H1 (cell line): ENCODE data around the gene KCTD7. TPM values are rescaled to one million over a fixed set of nuclear protein-coding genes. Genes with fewer than 3 reads are reported as not detected.

Experiments
- CTCF ChIA-PET: fragments of 300-600 bp; sonication (Branson Sonifier 250); formaldehyde crosslinking; loops from one replicate; lab custom pipeline; 2021; ENCODE audit not compliant: partially characterized antibody; lab: Charles Lee
- POLR2A ChIA-PET: fragments of 300-600 bp; sonication (Branson Sonifier 250); formaldehyde crosslinking; loops from one replicate; lab custom pipeline; 2021; ENCODE audit warnings: inconsistent platforms; ENCODE audit not compliant: partially characterized antibody; lab: Charles Lee
- DNase-seq, 2 experiments: peaks; one replicate each; pipeline versions ENCODE4 v3.0.0 to v3.0.0-alpha.2; 2010 to 2022; ENCODE audit warnings: low spot score in 2 of 2, low read depth in 1 of 2, mixed read lengths in 1 of 2
- FAIRE-seq: peaks from 2 replicates; lab custom pipeline; 2011; peaks lifted over from hg19 to GRCh38; lab: Jason Lieb, UNC
- H2AFZ ChIP-seq: 2 replicates; pipeline ENCODE4 v1.8.1; 2012; ENCODE audit warnings: low read length, inconsistent platforms
- H2AK5ac ChIP-seq: 2 replicates; pipeline ENCODE4 v1.6.1; 2013; ENCODE audit warnings: low read depth, low read length
- H2BK120ac ChIP-seq: replicated peaks from 2 replicates; pipeline ENCODE3; 2013; ENCODE audit warnings: low read depth, low read length, inconsistent platforms
- H2BK12ac ChIP-seq: 2 replicates; pipeline ENCODE4 v1.6.1; 2013; ENCODE audit warnings: low read depth, low read length
- H2BK15ac ChIP-seq: 2 replicates; pipeline ENCODE4 v1.6.1; 2013; ENCODE audit warnings: low read length
- H2BK20ac ChIP-seq: 2 replicates; pipeline ENCODE4 v1.6.1; 2013; ENCODE audit warnings: low read length
- H2BK5ac ChIP-seq: 2 replicates; pipeline ENCODE4 v1.6.1; 2013; ENCODE audit warnings: low read depth, low read length
- H3K14ac ChIP-seq: 2 replicates; pipeline ENCODE4 v1.6.1; 2013; ENCODE audit warnings: inconsistent platforms; ENCODE audit not compliant: insufficient read length
- H3K18ac ChIP-seq: 2 replicates; pipeline ENCODE4 v1.6.1; 2013; ENCODE audit warnings: low read length; ENCODE audit errors: extremely low read depth
- H3K23ac ChIP-seq: 2 replicates; pipeline ENCODE4 v1.6.1; 2013; ENCODE audit warnings: inconsistent platforms; ENCODE audit not compliant: insufficient read length
- H3K23me2 ChIP-seq: 2 replicates; pipeline ENCODE4 v1.6.1; 2013; ENCODE audit warnings: low read depth, low read length
- H3K27ac ChIP-seq: 2 replicates; pipeline ENCODE4 v1.6.1; 2011; ENCODE audit warnings: low read depth, low read length, inconsistent platforms
- H3K27me3 ChIP-seq, 4 experiments: replicated peaks in 1 of 4; 1 replicate in 1 of 4; 2 replicates in 3 of 4; pipeline versions ENCODE4 v1.6.1 to v1.8.1; 2011 to 2013; ENCODE audit warnings: low read length in 3 of 4, mild to moderate bottlenecking in 3 of 4, inconsistent platforms in 2 of 4, mixed read lengths in 2 of 4, moderate library complexity in 1 of 4; ENCODE audit not compliant: control insufficient read depth in 3 of 4, insufficient read depth in 3 of 4; ENCODE audit errors: extremely low read depth in 1 of 4
- H3K36me3 ChIP-seq, 4 experiments: 2 replicates each; pipeline versions ENCODE4 v1.6.1 to v1.8.1; 2011 to 2013; ENCODE audit warnings: mild to moderate bottlenecking in 4 of 4, low read length in 3 of 4, moderate library complexity in 2 of 4, control low read depth in 1 of 4, inconsistent platforms in 1 of 4; ENCODE audit not compliant: insufficient read depth in 4 of 4, control insufficient read depth in 2 of 4
- H3K4ac ChIP-seq: replicated peaks from 2 replicates; pipeline ENCODE3; 2013; ENCODE audit warnings: low read length, low read depth, mixed read lengths, inconsistent platforms; ENCODE audit not compliant: insufficient read length
- H3K4me1 ChIP-seq, 4 experiments: replicated peaks in 1 of 4; 1 replicate in 1 of 4; 2 replicates in 3 of 4; pipeline versions ENCODE4 v1.6.1 to v1.8.1; 2011 to 2013; ENCODE audit warnings: low read length in 3 of 4, inconsistent platforms in 2 of 4, mixed read lengths in 1 of 4; ENCODE audit not compliant: insufficient read depth in 4 of 4, control insufficient read depth in 3 of 4
- H3K4me2 ChIP-seq, 2 experiments: 2 replicates each; pipeline versions ENCODE4 v1.6.1 to v1.8.1; 2011 to 2013; ENCODE audit warnings: low read depth in 2 of 2, low read length in 2 of 2, control low read depth in 1 of 2, inconsistent platforms in 1 of 2, mild to moderate bottlenecking in 1 of 2; ENCODE audit not compliant: insufficient read depth in 1 of 2
- H3K4me3 ChIP-seq, 4 experiments: fragments of 200-600, 300-600 bp in 1 of 4; sonication (generic), shearing (Covaris generic), sonication (Bioruptor Twin) in 1 of 4; 2 replicates each; pipeline versions ENCODE4 v1.5.1 to v1.8.1; 2011 to 2016; ENCODE audit warnings: low read length in 4 of 4, low read depth in 3 of 4, control low read depth in 2 of 4, inconsistent platforms in 2 of 4, mild to moderate bottlenecking in 2 of 4, mixed read lengths in 1 of 4, moderate library complexity in 1 of 4; ENCODE audit not compliant: insufficient read depth in 2 of 4; ENCODE audit errors: extremely low read depth in 1 of 4
- H3K56ac ChIP-seq: replicated peaks from 2 replicates; pipeline ENCODE3; 2013; ENCODE audit warnings: low read depth, mild to moderate bottlenecking, mixed read lengths, low read length, inconsistent platforms; ENCODE audit not compliant: insufficient read length
- H3K79me1 ChIP-seq: 2 replicates; pipeline ENCODE4 v1.6.1; 2013; ENCODE audit warnings: low read depth, low read length, control low read depth
- H3K79me2 ChIP-seq, 2 experiments: 2 replicates each; pipeline versions ENCODE4 v1.6.1 to v1.8.1; 2012 to 2013; ENCODE audit warnings: low read length in 2 of 2, mild to moderate bottlenecking in 2 of 2, inconsistent platforms in 1 of 2; ENCODE audit not compliant: insufficient read depth in 2 of 2, control insufficient read depth in 1 of 2
- H3K9ac ChIP-seq, 4 experiments: replicated peaks in 1 of 4; 1 replicate in 1 of 4; 2 replicates in 3 of 4; pipeline versions ENCODE4 v1.6.1 to v1.8.1; 2011 to 2013; ENCODE audit warnings: low read depth in 3 of 4, low read length in 3 of 4, control low read depth in 2 of 4, mild to moderate bottlenecking in 2 of 4, moderate library complexity in 2 of 4, inconsistent platforms in 1 of 4; ENCODE audit errors: extremely low read depth in 1 of 4
- H3K9me3 ChIP-seq, 2 experiments: 2 replicates each; pipeline versions ENCODE4 v1.6.1 to v1.8.1; 2012 to 2013; ENCODE audit warnings: mild to moderate bottlenecking in 2 of 2, moderate library complexity in 2 of 2, control low read depth in 1 of 2, inconsistent platforms in 1 of 2, low read depth in 1 of 2, low read length in 1 of 2, mixed read lengths in 1 of 2; ENCODE audit not compliant: insufficient read depth in 2 of 2
- H4K20me1 ChIP-seq, 2 experiments: replicated peaks in 1 of 2; 2 replicates each; pipeline versions ENCODE3 to v1.8.1; 2011 to 2013; ENCODE audit warnings: inconsistent platforms in 2 of 2, low read length in 2 of 2, mild to moderate bottlenecking in 1 of 2; ENCODE audit not compliant: insufficient read depth in 2 of 2, control insufficient read depth in 1 of 2
- H4K5ac ChIP-seq: 2 replicates; pipeline ENCODE4 v1.6.1; 2013; ENCODE audit warnings: low read length, low read depth, mixed read lengths, inconsistent platforms; ENCODE audit not compliant: insufficient read length
- H4K8ac ChIP-seq: 2 replicates; pipeline ENCODE4 v1.8.0; 2013; ENCODE audit warnings: mild to moderate bottlenecking, moderate library complexity, low read length, inconsistent platforms; ENCODE audit not compliant: insufficient read depth; ENCODE audit errors: extremely low read depth
- H4K91ac ChIP-seq: replicated peaks from 2 replicates; pipeline ENCODE3; 2013; ENCODE audit warnings: low read length, mixed read lengths, inconsistent platforms; ENCODE audit not compliant: insufficient read length
- ASH2L ChIP-seq: fragments of 200-600, 300-600 bp; sonication (generic); IDR thresholded peaks from one replicate; pipeline ENCODE4 v1.7.1; 2017; ENCODE audit warnings: low read length
- HDAC2 ChIP-seq, 2 experiments: fragments of 300-600 bp in 1 of 2; sonication (generic) in 1 of 2; IDR thresholded peaks; 2 replicates each; pipeline ENCODE4 v1.6.1; 2011 to 2012; ENCODE audit warnings: low read depth in 2 of 2, low read length in 2 of 2, mild to moderate bottlenecking in 2 of 2, moderate library complexity in 2 of 2, borderline replicate concordance in 1 of 2, inconsistent platforms in 1 of 2
- KDM4A ChIP-seq: IDR thresholded peaks from one replicate; pipeline ENCODE4 v1.7.1; 2012; ENCODE audit warnings: low read depth, mild to moderate bottlenecking, moderate library complexity, low read length, inconsistent platforms; ENCODE audit not compliant: severe bottlenecking
- MAFK ChIP-seq: IDR thresholded peaks from 2 replicates; pipeline ENCODE4 v1.6.1; 2012; ENCODE audit warnings: low read depth, mild to moderate bottlenecking, improper control_type of control experiment, low read length
- NANOG ChIP-seq: IDR thresholded peaks from 2 replicates; pipeline ENCODE4 v1.6.1; 2011; ENCODE audit warnings: low read length, low read depth, mild to moderate bottlenecking, inconsistent platforms; ENCODE audit not compliant: insufficient read depth, poor library complexity, severe bottlenecking
- NRF1 ChIP-seq: IDR thresholded peaks from 2 replicates; pipeline ENCODE4 v1.6.1; 2011; ENCODE audit warnings: mild to moderate bottlenecking, low read depth, low read length, improper control_type of control experiment
- RAD21 ChIP-seq, 2 experiments: IDR thresholded peaks in 1 of 2; conservative IDR thresholded peaks in 1 of 2; 2 replicates each; pipeline ENCODE4 v1.6.1; 2011; ENCODE audit warnings: low read depth in 2 of 2, low read length in 2 of 2, improper control_type of control experiment in 1 of 2, inconsistent platforms in 1 of 2, mild to moderate bottlenecking in 1 of 2, moderate library complexity in 1 of 2
- SAP30 ChIP-seq: fragments of 300-600 bp; sonication (generic); IDR thresholded peaks from 2 replicates; pipeline ENCODE4 v1.7.1; 2012; ENCODE audit warnings: low read length, moderate library complexity, mild to moderate bottlenecking, inconsistent platforms; ENCODE audit not compliant: insufficient read depth, insufficient replicate concordance
- WGBS, 2 experiments: shearing (Covaris generic) in 1 of 2; methylation state at CpG; one replicate each; pipeline versions ENCODE4 v1.1.6 to v1.1.7; 2013 to 2015; ENCODE audit warnings: low lambda C conversion rate in 2 of 2, mixed read lengths in 2 of 2, inconsistent platforms in 1 of 2, low coverage in 1 of 2, missing lambda C conversion rate in 1 of 2; ENCODE audit not compliant: insufficient replicate concordance in 2 of 2, insufficient coverage in 1 of 2, insufficient read length in 1 of 2; ENCODE audit errors: extremely low coverage in 1 of 2, missing lambda C conversion rate in 1 of 2; 5-methylcytosine and 5-hydroxymethylcytosine counted together
- polyA plus RNA-seq, 7 experiments: library from polyadenylated mRNA; depleted of rRNA in 3 of 7; stranded (reverse) in 5 of 7; unstranded in 2 of 7; fragments of >200 nt in 5 of 7; fragments of 200-250 nt in 2 of 7; gene quantifications; 1 replicate in 5 of 7; 2 replicates in 1 of 7; 4 replicates in 1 of 7; pipeline versions ENCODE4 v1.2.1 to v1.2.3, GENCODE V29; 2011 to 2013; ENCODE audit warnings: missing spikeins in 2 of 7, mixed read lengths in 2 of 7
- total RNA-seq: library from RNA; stranded (reverse); fragmentation: NEBNext Ultra II Directional; extraction: Animal tissue kit (Norgen Biotek cat#: 25700); gene quantifications from 2 replicates; pipeline ENCODE4 v1.2.1, GENCODE V29; 2021
- TF ChIP-seq, protein P1 (sequence below): IDR thresholded peaks from 2 replicates; pipeline ENCODE4 v1.6.1; 2012; ENCODE audit warnings: inconsistent platforms

Gene KCTD7
- total and polyA plus RNA-seq, 2 of the 8 experiments (the other 6 are each of a cell fraction or from before 2014, with no cell fraction given), result 8.6 to 11.9 TPM

DNA sequence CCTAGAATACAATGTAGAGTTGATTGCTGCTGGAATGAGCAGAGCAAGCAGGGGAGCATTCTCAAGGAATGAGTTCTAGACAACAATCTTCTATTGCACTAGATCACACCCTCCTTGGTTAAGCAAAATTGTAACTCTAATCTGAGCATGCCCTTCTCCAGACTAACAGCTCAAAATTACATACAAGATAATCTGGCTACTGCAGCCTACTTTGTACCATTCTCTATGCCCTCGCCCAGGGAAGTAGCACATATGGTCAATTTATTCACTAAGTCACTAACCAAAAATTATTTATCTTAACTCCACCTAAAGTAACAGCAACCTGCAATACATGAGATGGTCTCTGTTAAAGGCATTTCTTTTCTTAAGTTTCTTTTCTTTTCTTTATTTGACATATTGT, 42.5 kb upstream of the KCTD7 start:
- no peak for DNase-seq
- no peak overlapping the region for H2BK20ac ChIP-seq
- POLR2A ChIA-PET, result no interaction called here
- no peak overlapping the region for H3K4ac ChIP-seq
- no peak overlapping the region for H2AFZ ChIP-seq
- H3K79me2 ChIP-seq, result peaks cover 22 to 95% of the 10 kb centered on the region in 2 experiments
- no peak overlapping the region for H2BK120ac ChIP-seq
- no peak overlapping the region for H3K14ac ChIP-seq
- no peak overlapping the region for H2BK12ac ChIP-seq
- peaks cover 10% of the 10 kb centered on the region for H3K79me1 ChIP-seq
- no peak overlapping the region for H3K4me3 ChIP-seq
- H3K9me3 ChIP-seq, result no peaks in the 10 kb centered on the region
- H4K8ac ChIP-seq, result no peak overlapping the region
- no peak overlapping the region for H2BK5ac ChIP-seq
- peaks cover 0 to 12% (median 4%) of the 10 kb centered on the region in 4 experiments; a peak in 5 of 8 replicates for H3K36me3 ChIP-seq
- FAIRE-seq, result no peak
- no peak overlapping the region for H3K18ac ChIP-seq
- H3K27me3 ChIP-seq, result no peaks in the 10 kb centered on the region
- no peak overlapping the region for H3K27ac ChIP-seq
- H3K56ac ChIP-seq, result no peak overlapping the region
- no peak overlapping the region for H4K91ac ChIP-seq
- no peak overlapping the region for H3K9ac ChIP-seq
- H4K20me1 ChIP-seq, result peaks cover 6 to 12% of the 10 kb centered on the region in 2 experiments
- H3K4me1 ChIP-seq, result peaks cover 0 to 2% (median 0%) of the 10 kb centered on the region in 4 experiments; a peak in 1 of 7 replicates
- no peak overlapping the region for H2BK15ac ChIP-seq
- no peak overlapping the region for H3K4me2 ChIP-seq
- H3K23me2 ChIP-seq, result no peaks in the 10 kb centered on the region
- H4K5ac ChIP-seq, result no peak overlapping the region
- CTCF ChIA-PET, result interaction anchor here (1.1 to 2.5 kb wide), 3 partner anchors 12 to 57 kb away, joined by 4 to 6 read pairs (median 6); no protein-coding TSS in a partner anchor
- no peak overlapping the region for H3K23ac ChIP-seq
- 83% methylated on average over 1 of the region's 1 CpG; no CpG with 5 or more reads in 1 of the 2 experiments for whole genome bisulfite sequencing, 2 experiments
- no peak overlapping the region for H2AK5ac ChIP-seq
- TF ChIP-seq HDAC2 (IDR thresholded peaks at IDR 0.05; ENCODE audit: borderline replicate concordance in 1 of 2, low read depth in 2 of 2, low read length in 2 of 2) (no peak), NANOG (no peak), SAP30 (no peak), MAFK (no peak), NRF1 (no peak), RAD21 (IDR thresholded peaks at IDR 0.05 in 1 of 2, conservative IDR thresholded peaks at IDR 0.05 in 1 of 2; ENCODE audit: low read depth in 2 of 2, low read length in 2 of 2) (no peak), ASH2L (no peak), KDM4A (no peak)
- TF ChIP-seq, protein P1, sequence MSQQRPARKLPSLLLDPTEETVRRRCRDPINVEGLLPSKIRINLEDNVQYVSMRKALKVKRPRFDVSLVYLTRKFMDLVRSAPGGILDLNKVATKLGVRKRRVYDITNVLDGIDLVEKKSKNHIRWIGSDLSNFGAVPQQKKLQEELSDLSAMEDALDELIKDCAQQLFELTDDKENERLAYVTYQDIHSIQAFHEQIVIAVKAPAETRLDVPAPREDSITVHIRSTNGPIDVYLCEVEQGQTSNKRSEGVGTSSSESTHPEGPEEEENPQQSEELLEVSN, result no peak
